ENCODE results near the gene TMED3.
"Not testable (repeated sequence)": the region's sequence is repeated elsewhere in the genome, so short reads cannot be mapped to it uniquely, and the experiment has no call there.

TMED3 gene

GRCh38 chr15:79319973-79320372, 9.1 kb downstream of the TMED3 start:
- DNase-seq, result not testable (repeated sequence)

GRCh38 chr15:79321876-79322275, 11.0 kb downstream of the TMED3 start:
- no peak for DNase-seq

- no peak for DNase-seq
Observed at GRCh38 chr15:79322306-79322705, 11.4 kb downstream of the TMED3 start.

GRCh38 chr15:79322945-79323344, 12.0 kb downstream of the TMED3 start:
- DNase-seq, result no peak

GRCh38 chr15:79329171-79329611, 18.3 kb downstream of the TMED3 start:
- DNase-seq, result no peak

GRCh38 chr15:79332824-79333510, 22.1 kb downstream of the TMED3 start:
- no peak for DNase-seq

GRCh38 chr15:79337591-79337990, 26.7 kb downstream of the TMED3 start:
- no peak for DNase-seq

GRCh38 chr15:79339588-79340314, 28.8 kb downstream of the TMED3 start:
- no peak for DNase-seq

GRCh38 chr15:79340315-79340602, 29.3 kb downstream of the TMED3 start:
- no peak for DNase-seq

GRCh38 chr15:79341396-79341795, 30.5 kb downstream of the TMED3 start:
- DNase-seq, result no peak

GRCh38 chr15:79349525-79349924, 38.6 kb downstream of the TMED3 start:
- DNase-seq, result no peak

- DNase-seq, result no peak
Observed at GRCh38 chr15:79352206-79352605, 41.3 kb downstream of the TMED3 start.

- DNase-seq, result no peak
Observed at GRCh38 chr15:79357566-79357965, 46.7 kb downstream of the TMED3 start.

- DNase-seq, result no peak
Observed at GRCh38 chr15:79358069-79358468, 47.2 kb downstream of the TMED3 start.

GRCh38 chr15:79364571-79365240, 53.8 kb downstream of the TMED3 start:
- no peak for DNase-seq

- DNase-seq, result no peak
Observed at GRCh38 chr15:79365765-79366164, 54.9 kb downstream of the TMED3 start.

GRCh38 chr15:79366691-79367090, 55.8 kb downstream of the TMED3 start:
- DNase-seq, result no peak

GRCh38 chr15:79370716-79371115, 59.8 kb downstream of the TMED3 start:
- DNase-seq, result no peak

GRCh38 chr15:79371591-79371990, 60.7 kb downstream of the TMED3 start:
- no peak for DNase-seq

GRCh38 chr15:79372428-79372827, 61.5 kb downstream of the TMED3 start:
- DNase-seq, result no peak
